ENCODE results near the gene ARMC2. TPM values are rescaled to one million over a fixed set of nuclear protein-coding genes. Genes with fewer than 3 reads are reported as not detected.

Gene ARMC2
- total RNA-seq, 4 donors from 2014 or later = 3.1 to 11.1 (median 5.7) TPM

DNA sequence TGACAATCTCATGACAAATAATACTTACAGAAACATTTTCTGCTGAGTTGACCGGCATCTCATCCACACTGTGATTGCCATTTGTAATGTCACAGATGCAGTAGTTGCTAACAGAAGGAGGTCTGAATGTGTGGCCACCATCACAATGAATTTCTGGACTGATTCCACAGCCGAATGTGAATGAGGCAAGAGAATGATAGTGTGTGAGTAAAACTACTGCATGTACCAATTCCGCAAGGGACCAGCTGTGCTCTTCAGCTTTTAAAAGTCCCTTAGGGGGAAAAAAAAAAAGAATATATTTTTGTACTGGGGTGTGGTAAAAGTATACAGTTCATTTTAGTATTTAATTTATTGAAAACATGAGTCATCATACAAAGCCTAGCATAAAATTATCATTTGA is 150.3 kb downstream of the ARMC2 start:
- Histone ChIP-seq H3K4me3 (no peak overlapping the region), H3K36me3 (peaks cover 0 to 64% (median 0%) of the 10 kb centered on the region in 3 donors), H3K4me1 (peaks cover 0 to 43% (median 17%) of the 10 kb centered on the region in 4 donors), H3K27me3 (no peaks in the 10 kb centered on the region), H3K27ac (peak overlapping the region in 1 of 4 donors; percentile 98), H3K9me3 (no peaks in the 10 kb centered on the region)
- no peak for TF ChIP-seq POLR2A (IDR thresholded peaks at IDR 0.05)
- no peak for TF ChIP-seq EP300 (IDR thresholded peaks at IDR 0.05)
- no peak for DNase-seq (ENCODE audit: low spot score in 2 of 2)
- 67 to 77% methylated on average over 3 of the region's 3 CpGs for WGBS, 2 donors

- Histone ChIP-seq H3K36me3 (peaks cover 0 to 55% (median 0%) of the 10 kb centered on the region in 3 donors), H3K4me3 (no peak overlapping the region), H3K9me3 (no peaks in the 10 kb centered on the region), H3K4me1 (peaks cover 0 to 49% (median 20%) of the 10 kb centered on the region in 4 donors), H3K27me3 (no peaks in the 10 kb centered on the region), H3K27ac (peak overlapping the region in 2 of 4 donors; percentile 30 to 98)
- no peak for TF ChIP-seq CTCF (IDR thresholded peaks at IDR 0.05)
- TF ChIP-seq EP300 (IDR thresholded peaks at IDR 0.05) = no peak
- TF ChIP-seq POLR2A (IDR thresholded peaks at IDR 0.05) = no peak
- no peak for DNase-seq (ENCODE audit: low spot score in 2 of 2)
- WGBS, 2 donors = 88 to 91% methylated on average over 5 of the region's 5 CpGs
Measured at GRCh38 chr6:108999428-108999827, 151.2 kb downstream of the ARMC2 start.

DNA sequence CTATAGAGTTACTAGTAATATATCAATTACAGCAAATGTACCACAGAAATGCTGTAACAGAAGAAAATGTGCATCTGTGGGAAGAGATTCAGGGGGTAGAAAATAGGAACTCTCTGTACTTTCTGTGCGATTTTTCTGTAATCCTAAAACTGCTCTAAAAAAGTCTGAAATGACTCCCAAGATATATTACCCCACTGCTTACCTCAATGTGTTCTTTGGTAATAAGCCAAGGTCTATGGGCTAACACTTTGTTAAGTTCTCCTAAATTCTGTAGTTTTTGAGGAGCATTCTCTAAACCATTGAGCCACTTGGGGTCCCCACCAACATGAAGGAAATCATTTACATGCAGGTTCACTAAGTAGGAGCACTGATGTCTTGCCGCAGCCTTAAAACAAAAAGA is 152.1 kb downstream of the ARMC2 start:
- 71 to 82% methylated on average over 2 of the region's 2 CpGs for WGBS, 2 donors
- no peak overlapping the region for H3K4me3 ChIP-seq
- H3K27ac ChIP-seq = peak overlapping the region in 3 of 4 donors; percentile 2 to 98 (median 30)
- H3K4me1 ChIP-seq = peaks cover 0 to 57% (median 20%) of the 10 kb centered on the region in 4 donors
- H3K27me3 ChIP-seq = no peaks in the 10 kb centered on the region
- TF ChIP-seq CTCF (IDR thresholded peaks at IDR 0.05) (no peak), POLR2A (IDR thresholded peaks at IDR 0.05) (no peak), EP300 (IDR thresholded peaks at IDR 0.05) (no peak)
- DNase-seq (ENCODE audit: low spot score in 2 of 2) = no peak
- no peaks in the 10 kb centered on the region for H3K9me3 ChIP-seq
- peaks cover 0 to 46% (median 0%) of the 10 kb centered on the region in 3 donors for H3K36me3 ChIP-seq

GRCh38 chr6:109001291-109001894 is 153.2 kb downstream of the ARMC2 start:
- no peaks in the 10 kb centered on the region for H3K9me3 ChIP-seq
- TF ChIP-seq CTCF (IDR thresholded peaks at IDR 0.05) (no peak), EP300 (IDR thresholded peaks at IDR 0.05) (no peak), POLR2A (IDR thresholded peaks at IDR 0.05) (no peak)
- WGBS, 2 donors = 53 to 60% methylated on average over 7 of the region's 7 CpGs
- DNase-seq (ENCODE audit: low spot score in 2 of 2) = no peak
- H3K4me3 ChIP-seq = peak overlapping the region in 2 of 4 donors; percentile 3 to 19
- peaks cover 0 to 35% (median 0%) of the 10 kb centered on the region in 3 donors for H3K36me3 ChIP-seq
- no peaks in the 10 kb centered on the region for H3K27me3 ChIP-seq
- H3K4me1 ChIP-seq = peaks cover 0 to 57% (median 21%) of the 10 kb centered on the region in 4 donors
- H3K27ac ChIP-seq = peak overlapping the region; percentile 49 to 98 (median 86)

- no peak for TF ChIP-seq POLR2A (IDR thresholded peaks at IDR 0.05)
- TF ChIP-seq EP300 (IDR thresholded peaks at IDR 0.05) = peak; percentile 75 to 98
- peak in 1 of 5 experiments; percentile 47 for TF ChIP-seq CTCF (IDR thresholded peaks at IDR 0.05)
- Histone ChIP-seq H3K4me1 (peaks cover 0 to 63% (median 25%) of the 10 kb centered on the region in 4 donors), H3K9me3 (no peaks in the 10 kb centered on the region), H3K27me3 (no peaks in the 10 kb centered on the region), H3K36me3 (peaks cover 0 to 27% (median 0%) of the 10 kb centered on the region in 3 donors), H3K4me3 (peak overlapping the region in 2 of 4 donors; percentile 3 to 13), H3K27ac (peak overlapping the region; percentile 49 to 98 (median 86))
- 7 to 21% methylated on average over 3 of the region's 3 CpGs for WGBS, 2 donors
- DNase-seq (ENCODE audit: low spot score in 2 of 2) = peak in 1 of 2 donors; percentile 55
Measured at GRCh38 chr6:109002051-109002697, 154.0 kb downstream of the ARMC2 start.

Data from tibial nerve (tissue), 4 donors.